ENCODE results near the gene GMEB2.
A peak's percentile ranks its signal among the peaks of the same experiment; 100 is the strongest.
"Not testable (repeated sequence)": the region's sequence is repeated elsewhere in the genome, so short reads cannot be mapped to it uniquely, and the experiment has no call there.

The GMEB2 gene, protein sequence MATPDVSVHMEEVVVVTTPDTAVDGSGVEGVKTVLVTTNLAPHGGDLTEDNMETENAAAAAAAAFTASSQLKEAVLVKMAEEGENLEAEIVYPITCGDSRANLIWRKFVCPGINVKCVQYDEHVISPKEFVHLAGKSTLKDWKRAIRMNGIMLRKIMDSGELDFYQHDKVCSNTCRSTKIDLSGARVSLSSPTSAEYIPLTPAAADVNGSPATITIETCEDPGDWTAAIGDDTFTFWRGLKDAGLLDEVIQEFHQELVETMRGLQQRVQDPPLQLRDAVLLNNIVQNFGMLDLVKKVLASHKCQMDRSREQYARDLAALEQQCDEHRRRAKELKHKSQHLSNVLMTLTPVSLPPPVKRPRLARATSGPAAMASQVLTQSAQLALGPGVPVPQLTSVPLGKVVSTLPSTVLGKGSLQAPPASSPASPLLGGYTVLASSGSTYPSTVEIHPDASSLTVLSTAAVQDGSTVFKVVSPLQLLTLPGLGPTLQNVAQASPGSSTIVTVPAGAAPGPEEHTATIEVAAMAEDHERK

GRCh38 chr20:63626424-63627128 lies at the start of gene GMEB2:
Gene GMEB2 (minus strand): TSS chr20:63627101. CDS start chr20:63619397, 7,704 bp downstream.
- peak; percentile 79 for DNase-seq

DNA sequence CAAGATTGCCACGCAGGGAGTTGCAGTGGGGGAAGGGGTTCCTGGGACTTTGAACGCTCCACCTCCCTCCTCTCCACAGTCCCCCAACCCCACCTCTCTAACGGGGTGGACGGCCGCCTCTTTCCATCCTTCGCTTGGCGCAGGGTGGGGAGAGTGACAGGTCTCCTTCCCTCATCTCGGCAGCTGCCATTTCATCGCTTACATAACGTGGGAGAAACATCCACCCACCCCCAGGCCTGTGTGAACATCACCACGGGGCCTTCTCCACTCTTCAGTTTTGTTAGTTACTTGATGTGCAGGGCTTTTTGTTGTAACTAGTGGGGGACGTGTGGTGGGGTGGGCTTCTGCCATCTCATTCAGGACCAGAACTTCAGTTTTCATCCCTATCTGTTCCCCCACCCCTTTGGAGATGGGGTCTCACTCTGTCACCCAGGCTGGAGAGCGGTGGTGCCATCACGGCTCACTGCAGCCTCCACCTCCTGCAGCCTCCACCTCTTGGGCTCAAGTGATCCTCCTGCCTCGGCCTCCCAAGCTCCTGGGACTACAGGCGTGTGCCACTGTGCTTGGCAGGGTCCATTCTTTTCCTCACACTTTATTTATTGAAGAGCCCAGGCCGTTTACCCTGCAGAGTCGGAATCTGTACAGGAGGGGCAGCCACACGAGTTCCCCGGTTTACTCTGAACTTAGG lies 48.9 kb upstream of the GMEB2 start:
- DNase-seq = no peak

DNA sequence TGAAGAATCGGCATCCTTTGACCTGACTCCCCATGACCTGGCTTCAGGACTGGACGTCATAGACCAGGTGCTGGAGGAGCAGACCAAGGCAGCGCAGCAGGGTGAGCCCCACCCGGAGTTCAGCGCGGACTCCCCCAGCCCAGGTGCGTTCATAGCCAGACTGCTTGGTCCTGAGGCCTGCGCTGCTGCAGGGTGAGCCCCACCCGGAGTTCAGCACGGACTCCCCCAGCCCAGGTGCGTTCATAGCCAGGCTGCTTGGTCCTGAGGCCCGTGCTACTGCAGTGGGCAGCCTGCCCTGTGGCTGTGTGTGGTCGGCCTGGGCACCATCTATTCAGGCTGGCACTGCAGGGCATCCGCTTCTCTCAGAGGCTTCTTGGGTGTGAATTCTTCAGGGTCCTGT lies 47.0 kb upstream of the GMEB2 start:
- DNase-seq = no peak

DNA sequence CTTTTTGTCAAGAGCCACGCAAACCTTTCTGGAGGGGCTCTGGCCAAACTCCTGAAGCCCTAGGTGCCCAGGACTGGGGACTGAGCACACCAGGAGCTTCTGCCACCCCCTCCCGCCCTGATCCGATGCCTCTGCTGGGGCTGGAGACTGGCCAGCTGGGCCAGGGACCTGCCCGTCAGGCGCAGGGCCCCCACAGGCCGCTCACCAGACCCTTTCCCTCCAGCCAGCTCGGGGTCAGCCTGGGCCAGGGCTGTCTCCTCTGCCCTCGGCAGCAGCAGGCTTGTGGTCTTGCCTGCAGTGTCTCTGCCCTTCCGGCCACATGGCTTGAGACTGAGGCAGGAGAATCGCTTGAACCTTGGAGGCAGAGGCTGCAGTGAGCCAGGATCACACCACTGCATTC lies 45.8 kb upstream of the GMEB2 start:
- no peak for DNase-seq

DNA sequence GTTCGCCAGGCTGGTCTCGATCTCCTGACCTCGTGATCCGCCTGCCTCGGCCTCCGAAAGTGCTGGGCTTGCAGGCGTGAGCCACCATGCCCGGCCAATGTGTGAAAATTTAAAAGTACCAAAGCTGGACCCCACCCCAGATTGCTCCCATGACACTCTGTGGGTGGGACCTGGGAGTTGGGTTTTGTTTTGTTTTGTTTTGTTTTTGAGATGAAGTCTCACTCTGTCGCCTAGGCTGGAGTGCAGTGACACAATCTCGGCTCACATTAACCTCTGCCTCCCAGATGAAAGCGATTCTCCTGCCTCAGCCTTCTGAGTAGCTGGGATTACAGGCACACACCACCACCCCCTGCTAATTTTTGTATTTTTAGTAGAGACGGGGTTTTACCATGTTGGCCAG lies 44.8 kb upstream of the GMEB2 start:
- not testable (repeated sequence) for DNase-seq

DNA sequence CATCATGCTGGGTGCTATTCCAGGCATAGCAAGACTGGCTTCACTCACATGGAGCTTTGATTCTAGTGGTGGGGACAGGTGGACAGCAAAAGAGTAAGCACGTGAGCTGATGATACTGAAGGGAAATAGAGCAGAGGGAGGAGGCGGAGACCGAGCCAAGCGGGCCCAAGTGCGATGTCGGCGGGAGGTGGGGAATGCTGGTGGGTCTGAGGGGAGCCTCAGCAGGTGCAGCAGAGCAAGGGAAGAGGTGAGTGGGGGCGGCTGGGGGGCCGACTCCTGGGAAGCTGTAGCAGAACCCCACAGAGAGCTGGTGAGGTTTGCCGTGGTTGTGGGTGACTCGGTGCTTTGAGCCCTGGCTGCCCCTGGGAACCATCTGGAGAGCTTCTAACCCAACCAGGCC lies 41.5 kb upstream of the GMEB2 start:
- no peak for DNase-seq

- no peak for DNase-seq
Measured at GRCh38 chr20:63667858-63668257, 41.0 kb upstream of the GMEB2 start.

DNA sequence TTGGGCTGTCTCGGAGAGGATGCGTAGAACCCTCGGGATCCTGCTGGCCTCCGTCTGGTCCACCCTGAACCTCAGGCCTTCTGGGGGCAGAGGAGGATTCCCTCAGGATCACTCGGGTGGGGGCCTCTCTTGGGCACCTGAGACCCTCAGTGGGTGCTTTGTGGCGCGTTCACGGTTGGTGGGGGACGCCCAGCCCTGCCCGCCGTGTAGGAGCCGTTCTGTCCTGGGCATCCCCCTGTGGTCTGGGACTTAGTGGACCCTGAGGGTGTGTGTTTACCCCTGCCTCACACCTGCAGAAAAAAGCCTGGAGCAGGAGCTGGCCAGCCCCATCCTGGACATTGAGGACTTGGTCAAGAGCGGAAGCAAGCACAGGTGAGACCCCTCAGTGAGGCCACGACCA lies 38.8 kb upstream of the GMEB2 start:
- no peak for DNase-seq

- DNase-seq = peak; percentile 40
Measured at GRCh38 chr20:63664861-63665594, 38.1 kb upstream of the GMEB2 start.

DNA sequence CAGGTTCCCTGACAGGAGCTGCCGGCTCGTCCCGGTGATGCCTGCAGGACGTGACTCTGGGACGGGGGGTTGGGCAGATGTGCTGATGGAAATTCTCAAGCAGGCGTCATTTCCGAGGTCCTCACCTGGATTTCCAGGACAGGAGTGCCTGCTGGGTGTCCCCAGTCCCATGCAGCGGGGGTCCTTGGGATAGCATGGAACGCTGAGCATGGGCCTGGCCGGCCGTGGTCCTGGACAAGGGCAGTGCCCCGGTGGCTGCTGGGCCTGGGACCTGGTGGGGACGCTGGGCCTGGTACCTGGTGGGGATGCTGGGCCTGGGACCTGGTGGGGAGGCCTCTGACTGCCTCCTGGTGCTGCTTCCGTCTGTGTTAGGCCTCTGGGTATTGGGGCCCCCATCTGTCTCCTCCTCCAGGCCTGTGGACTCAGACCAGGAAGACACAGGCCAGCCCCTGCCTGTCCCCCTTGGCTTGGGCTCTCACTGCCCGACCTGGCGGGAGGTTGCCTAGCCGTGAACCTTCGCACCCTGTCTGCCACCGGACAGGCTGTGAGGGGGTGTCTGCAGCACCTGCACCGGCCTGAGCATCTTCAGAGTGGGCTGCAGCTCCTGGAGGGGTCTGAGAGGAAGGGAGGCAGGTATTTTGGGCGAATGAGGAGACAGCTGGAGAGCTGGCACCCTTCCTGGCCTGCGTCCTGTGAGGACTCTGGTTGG lies 37.4 kb upstream of the GMEB2 start:
- DNase-seq = no peak

GRCh38 chr20:63663332-63664066 lies 36.6 kb upstream of the GMEB2 start:
- DNase-seq = no peak

DNA sequence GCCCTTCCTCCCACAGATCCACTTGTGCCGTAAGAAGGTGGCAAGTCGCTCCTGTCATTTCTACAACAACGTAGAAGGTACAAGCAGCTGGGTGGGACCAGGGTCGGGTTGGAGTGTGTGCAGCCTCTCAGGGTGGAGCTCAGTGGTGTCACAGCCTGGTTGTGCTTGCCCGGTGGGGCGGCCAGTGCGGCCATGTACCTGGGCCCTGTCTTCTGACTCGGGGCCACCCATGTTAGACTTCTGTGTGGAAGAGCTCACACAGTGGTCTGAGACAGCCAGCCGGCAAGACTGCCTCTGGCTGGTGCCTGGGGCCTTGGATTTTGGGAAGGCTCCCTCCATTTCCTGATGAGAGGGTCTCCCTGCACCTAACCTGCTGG lies 35.9 kb upstream of the GMEB2 start:
- DNase-seq = no peak

GRCh38 chr20:63661959-63662812 lies 35.3 kb upstream of the GMEB2 start:
- no peak for DNase-seq

- no peak for DNase-seq
Measured at GRCh38 chr20:63661108-63661507, 34.2 kb upstream of the GMEB2 start.

- DNase-seq = no peak
Measured at GRCh38 chr20:63660622-63661021, 33.7 kb upstream of the GMEB2 start.

DNA sequence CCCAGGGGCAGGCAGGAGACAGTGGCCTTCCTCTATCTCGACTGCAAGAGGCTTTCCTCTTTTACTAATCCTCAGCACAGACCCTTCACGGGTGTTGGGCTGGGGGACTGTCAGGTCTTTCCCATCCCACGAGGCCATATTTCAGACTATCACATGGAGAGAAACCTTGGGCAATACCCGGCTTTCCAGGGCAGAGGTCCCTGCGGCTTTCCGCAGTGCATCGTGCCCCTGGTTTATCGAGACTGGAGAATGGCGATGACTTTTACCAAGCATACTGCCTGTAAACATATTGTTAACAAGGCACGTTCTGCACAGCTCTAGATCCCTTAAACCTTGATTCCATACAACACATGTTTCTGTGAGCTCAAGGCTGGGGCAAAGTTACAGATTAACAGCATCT lies 33.3 kb upstream of the GMEB2 start:
- not testable (repeated sequence) for DNase-seq

DNA sequence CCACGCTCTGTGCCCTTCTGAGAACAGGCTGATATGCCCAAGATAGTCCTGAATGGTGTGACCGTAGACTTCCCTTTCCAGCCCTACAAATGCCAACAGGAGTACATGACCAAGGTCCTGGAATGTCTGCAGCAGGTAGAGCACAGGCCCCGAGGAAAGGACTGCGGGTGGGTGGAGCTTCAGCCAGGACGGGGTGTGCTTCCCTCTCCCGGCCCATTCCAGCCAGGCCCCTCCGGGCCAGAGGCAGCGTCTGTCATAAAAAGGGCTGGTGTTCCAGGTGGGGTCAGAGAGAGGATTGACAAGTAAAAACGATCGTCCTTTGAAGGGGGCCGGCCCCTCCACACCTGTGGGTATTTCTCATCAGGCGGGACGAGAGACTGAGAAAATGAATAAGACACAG lies 32.5 kb upstream of the GMEB2 start:
- DNase-seq = no peak

GRCh38 chr20:63658749-63659187 lies 31.9 kb upstream of the GMEB2 start:
- DNase-seq = peak; percentile 25

DNA sequence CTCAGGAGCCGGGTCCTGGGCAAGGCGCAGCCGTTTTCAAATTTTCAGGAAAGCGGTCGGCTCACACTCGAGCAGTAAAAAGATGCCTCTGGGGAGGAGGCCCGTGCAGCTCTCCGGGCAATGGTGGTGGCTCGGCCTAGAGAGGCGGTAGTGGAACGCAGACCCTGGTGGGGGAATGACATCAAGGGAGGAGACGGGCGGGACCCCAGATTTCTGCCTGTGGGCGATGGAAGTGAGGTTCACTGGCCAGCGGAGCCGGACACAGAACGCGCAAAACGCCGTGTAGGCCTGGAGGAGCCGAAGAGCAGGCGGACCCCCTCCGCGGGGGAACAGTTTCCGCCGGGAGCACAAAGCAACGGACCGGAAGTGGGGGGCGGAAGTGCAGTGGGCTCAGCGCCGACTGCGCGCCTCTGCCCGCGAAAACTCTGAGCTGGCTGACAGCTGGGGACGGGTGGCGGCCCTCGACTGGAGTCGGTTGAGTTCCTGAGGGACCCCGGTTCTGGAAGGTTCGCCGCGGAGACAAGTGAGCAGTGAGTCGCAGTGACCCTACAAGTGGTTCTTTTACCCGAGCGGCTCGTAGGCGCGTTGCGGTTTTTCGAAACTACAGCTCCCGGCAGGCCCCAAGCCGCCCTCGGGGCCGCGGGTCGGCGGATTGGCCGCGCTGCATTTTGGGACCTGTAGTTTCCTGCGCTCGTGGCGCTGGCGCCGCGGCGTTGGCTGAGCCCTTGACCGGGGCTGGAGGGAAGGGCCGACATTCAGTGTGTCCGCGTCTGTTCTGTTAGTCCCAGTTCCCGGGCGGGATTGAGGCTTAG lies 31.2 kb upstream of the GMEB2 start, which contains the start of gene RTEL1:
TSS of gene RTEL1 (plus strand) at position 376 of the 812 bp plus-strand sequence. CDS start 1,091 bp downstream, outside the sequence.
- peak; percentile 90 for DNase-seq

Measured in fibroblast of skin of right quadriceps (primary cell).